Kidney tubule cell (primary cell): ENCODE measurements around the gene ADGRE3.
"Not testable (repeated sequence)": the region's sequence is repeated elsewhere in the genome, so short reads cannot be mapped to it uniquely, and the experiment has no call there.

Experiments used
- DNase-seq: peaks from one replicate; pipeline ENCODE4 v3.0.0-alpha.2; 2018; ENCODE audit warnings: low spot score

ADGRE3 gene

DNA sequence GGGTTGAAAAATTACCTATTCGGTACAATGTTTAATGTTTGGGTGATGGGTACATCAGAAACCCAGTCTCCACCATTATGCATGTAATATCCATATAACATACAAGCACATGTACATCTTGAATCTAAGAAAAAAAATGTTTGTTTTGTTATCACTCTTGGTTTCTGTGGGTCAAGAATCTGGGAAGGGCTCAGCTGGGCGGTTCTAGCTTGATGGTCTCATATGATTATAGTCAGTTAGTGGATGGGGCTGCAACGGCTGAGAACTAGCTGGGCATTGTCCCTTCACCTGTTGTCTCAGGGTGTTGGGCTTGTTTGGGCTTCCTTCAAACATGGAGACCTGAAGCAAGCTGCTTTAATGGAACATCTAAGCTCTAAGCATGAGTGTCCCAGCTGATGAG lies 4.7 kb downstream of the ADGRE3 start:
- no peak for DNase-seq

DNA sequence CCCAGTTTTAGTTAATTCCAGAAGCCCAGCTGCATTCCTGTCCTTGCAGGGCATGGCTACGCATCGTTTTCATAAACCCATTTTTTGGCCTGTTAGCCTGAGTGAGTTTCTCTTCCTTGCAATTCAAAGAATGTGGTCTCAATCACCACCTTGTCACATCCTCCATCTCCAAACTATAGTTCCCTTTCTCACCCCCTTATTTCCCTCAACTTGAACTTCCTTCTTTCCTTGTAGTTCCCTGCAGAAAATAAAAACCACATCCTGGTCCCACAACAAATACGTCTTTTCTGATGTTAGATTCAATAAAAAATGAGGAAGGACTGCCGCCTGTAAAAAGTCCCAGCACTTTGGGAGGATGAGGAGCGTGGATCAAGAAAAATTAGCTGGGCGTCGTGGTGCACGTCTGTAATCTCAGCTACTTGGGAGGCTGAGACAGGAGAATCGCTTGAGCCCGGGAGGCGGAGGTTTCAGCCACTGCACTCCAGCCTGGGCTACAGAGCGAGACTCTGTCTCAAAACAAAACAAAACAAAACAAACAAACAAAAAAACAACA lies 13.2 kb downstream of the ADGRE3 start:
- DNase-seq = no peak

GRCh38 chr19:14659874-14660489 lies 14.7 kb downstream of the ADGRE3 start:
- DNase-seq = no peak

- DNase-seq = no peak
These were observed 18.9 kb downstream of the ADGRE3 start for GRCh38 chr19:14655726-14656125.

DNA sequence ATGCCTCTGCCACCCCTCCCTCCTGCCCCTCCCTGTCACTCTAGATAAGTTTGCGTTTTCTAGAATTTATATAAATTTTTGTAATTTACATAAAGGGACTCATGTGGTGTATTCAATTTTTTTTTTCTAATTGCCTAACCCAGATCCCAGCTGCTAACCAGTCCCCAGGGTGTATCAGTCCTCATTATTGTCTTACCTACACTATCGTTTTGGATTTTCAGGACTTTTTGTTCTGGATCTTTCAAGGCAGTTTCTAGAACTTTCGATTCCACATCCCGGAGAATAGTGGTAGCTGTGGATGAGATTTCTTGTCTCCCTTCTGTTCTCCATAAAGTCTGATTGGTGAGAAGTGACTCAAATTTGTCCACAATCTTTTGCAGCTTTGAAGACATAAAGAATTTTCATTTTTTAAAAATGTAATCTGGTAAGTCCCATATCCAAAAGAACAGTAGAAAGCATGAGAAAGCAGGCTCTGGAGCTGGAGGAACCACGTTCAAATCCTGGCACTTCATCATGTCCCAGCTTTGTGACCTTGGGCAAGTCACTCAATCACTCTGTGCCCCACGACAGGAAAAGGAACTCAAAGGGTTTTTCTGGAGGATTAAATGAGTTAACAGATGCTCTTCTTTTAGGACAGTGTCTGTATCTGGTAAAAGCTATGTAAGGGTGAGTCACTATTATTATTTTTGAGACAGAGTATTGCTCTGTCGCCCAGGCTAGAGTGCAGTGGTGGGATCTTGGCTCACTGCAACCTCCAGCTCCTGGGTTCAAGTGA lies 19.7 kb downstream of the ADGRE3 start:
- DNase-seq = no peak

DNA sequence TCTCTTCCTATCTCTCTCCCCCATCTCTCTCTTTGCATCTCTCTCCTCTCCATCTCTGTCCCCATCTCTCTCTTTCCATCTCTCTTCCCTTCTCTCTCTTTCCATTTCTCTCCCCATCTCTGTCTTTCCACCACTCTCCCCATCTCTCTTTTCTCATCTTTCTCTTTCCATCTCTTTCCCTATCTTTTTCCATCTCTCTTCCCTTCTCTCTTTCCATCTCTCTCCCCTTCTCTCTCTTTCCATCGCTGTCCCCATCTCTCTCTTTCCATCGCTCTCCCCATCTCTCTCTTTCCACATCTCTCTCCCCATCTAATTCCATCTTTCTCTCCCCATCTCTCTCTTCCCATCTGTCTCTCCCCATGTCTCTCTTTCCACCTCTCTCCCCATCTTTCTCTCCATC lies 24.5 kb downstream of the ADGRE3 start:
- no peak for DNase-seq

- no peak for DNase-seq
These were observed 25.6 kb downstream of the ADGRE3 start for GRCh38 chr19:14649020-14649419.

GRCh38 chr19:14648506-14648905 lies 26.1 kb downstream of the ADGRE3 start:
- DNase-seq = no peak

DNA sequence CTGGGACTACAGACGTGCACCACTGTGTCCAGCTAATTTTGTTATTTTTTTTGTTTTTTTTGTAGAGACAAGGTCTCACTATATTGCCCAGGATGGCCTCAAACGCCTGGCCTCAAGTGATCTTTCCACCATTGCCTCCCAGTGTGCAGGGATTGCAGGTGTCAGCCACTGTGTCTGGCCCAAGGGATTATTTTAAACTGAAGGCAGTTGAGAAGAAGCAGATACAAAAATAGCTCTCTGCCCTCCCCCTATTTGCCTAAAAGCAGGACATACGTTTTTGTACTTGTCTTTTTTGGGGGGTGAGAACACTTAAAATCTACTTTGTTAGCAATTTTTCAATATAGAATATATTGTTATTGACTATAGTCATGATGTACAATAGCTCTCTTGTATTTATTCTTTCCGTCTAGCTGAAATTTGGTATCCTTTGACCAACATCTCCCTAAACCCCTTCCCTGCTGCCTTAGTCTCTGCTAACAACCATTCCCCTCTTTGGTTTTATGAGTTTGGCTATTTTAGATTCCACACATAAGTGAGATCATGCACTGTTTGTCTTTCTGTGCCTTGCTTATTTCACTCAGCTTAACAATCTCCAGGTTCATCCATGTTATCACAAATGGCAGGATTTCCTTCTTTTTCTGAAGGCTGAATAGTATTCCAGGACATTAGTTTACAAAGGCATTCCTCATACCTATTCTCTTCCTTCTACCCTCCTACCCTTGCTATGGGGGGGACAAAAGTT lies 34.9 kb downstream of the ADGRE3 start:
- no peak for DNase-seq

DNA sequence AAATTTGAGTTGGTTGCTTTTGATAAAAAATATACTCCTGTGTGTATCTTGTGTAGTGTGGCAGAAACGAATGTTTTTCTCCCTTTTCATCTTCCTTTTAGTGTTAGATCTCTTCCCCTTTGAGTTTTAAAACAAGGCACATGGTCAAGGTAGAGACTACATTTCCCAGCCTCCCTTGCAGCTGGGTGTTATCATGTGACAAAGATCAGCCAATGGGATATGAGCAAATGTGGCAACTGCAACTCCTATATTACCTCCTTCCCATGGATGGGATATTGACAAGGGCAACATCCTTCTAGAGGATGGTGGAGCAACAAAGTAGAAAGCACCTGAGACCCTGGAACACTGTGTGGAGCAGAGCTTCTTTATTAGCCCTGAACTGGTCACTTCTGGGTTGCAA lies 42.4 kb downstream of the ADGRE3 start:
- no peak for DNase-seq

GRCh38 chr19:14629557-14629956 lies 45.1 kb downstream of the ADGRE3 start:
- no peak for DNase-seq

DNA sequence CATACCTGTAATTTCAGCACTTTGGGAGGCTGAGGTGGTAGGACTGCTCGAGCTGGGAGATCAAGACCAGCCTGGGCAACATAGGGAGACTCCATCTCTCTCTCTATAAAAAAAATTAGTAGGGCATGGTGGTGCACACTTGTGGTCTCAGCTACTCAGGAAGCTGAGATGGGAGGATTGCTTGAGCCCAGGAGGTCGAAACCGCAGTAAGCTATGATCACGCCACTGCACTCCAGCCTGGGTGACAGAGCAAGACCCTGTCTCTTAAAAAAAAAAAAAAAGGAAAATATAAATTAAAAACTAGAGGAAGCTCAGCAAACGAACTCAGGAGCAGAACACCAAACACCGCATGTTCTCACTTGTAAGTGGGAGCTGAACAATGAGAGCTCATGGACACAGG lies 50.2 kb downstream of the ADGRE3 start:
- not testable (repeated sequence) for DNase-seq

- DNase-seq = no peak
These were observed 55.2 kb downstream of the ADGRE3 start for GRCh38 chr19:14619404-14619803.

DNA sequence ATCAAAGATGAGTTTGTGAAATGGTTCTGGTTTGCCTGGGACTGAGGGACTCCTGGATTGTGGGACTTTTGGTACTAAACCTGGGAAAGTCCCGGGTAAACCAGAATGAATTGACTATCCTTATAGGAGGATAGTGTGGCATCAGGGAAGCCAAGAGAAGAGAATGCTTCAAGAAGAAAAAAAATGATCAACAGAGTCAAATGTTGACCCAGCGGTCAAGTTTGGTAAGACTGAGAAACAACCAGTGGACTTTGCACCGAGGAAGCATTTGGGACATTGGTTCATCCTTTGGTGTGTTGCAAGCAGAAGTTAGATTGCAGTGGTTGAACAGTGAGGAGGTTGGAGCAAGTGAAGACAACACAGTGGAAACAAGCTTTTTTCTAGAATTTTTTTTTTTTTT lies 58.2 kb downstream of the ADGRE3 start:
- DNase-seq = no peak

- no peak for DNase-seq
These were observed 59.0 kb downstream of the ADGRE3 start for GRCh38 chr19:14615623-14616022.

DNA sequence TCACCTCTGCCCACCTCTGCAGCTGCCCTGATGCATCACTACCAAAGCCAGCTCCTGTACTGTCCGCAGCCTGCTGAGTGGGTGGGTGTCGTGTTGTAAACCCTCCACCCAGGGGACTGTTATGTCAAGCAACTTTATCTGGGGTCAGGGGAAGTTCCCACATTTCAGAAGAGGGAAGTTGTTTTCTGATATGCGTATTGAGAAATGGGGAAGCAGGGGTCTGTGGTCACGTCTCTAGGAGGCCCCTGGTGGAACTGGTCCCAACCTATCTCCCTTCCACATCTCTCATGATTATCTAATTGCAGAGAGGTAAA lies 60.6 kb downstream of the ADGRE3 start:
- no peak for DNase-seq

GRCh38 chr19:14613399-14614098 lies 61.1 kb downstream of the ADGRE3 start:
- DNase-seq = not testable (repeated sequence)

DNA sequence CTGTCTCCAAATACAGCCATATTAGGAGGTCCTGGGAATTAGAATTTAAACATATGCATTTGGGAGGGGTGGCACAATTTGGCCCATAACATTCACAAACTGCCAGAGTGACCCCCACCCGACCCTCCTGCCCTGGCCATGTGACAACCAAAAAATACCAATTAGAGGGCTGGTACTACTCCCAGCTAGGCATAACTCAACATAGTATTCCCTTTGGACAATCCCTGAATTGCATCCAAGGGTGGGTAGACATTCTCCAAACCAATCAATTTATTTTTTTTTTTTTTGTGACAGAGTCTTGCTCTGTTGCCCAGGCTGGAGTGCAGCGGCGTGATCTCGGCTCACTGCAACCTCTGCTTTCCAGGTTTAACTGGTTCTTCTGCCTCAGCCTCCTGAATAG lies 62.0 kb downstream of the ADGRE3 start:
- no peak for DNase-seq

GRCh38 chr19:14612242-14612641 lies 62.4 kb downstream of the ADGRE3 start:
- not testable (repeated sequence) for DNase-seq

- no peak for DNase-seq
These were observed 63.6 kb downstream of the ADGRE3 start for GRCh38 chr19:14611051-14611450.

DNA sequence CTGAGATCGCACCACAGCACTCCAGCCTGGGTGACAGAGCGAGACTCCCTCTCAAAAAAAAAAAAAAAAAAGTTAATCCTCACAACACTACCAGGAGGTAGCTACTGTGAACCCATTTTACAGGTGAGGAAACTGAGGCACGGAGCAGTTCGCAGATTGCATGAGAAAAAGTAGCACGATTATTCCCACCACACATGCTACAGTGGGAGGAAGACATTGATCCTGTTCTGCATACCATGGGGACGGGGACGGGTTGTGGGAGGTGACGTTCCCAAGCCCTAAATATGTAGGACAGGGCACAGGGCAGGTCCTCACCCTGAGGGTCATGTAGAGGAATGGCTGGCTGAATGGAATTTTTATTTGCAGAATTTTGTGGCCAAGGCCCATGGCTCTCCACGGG lies 68.0 kb downstream of the ADGRE3 start:
- no peak for DNase-seq

GRCh38 chr19:14603990-14604387 lies 70.7 kb downstream of the ADGRE3 start:
- no peak for DNase-seq
